DND-41 (cell line): ENCODE measurements around the gene SYCP2.

Source experiments
- ATAC-seq: fragments of 200-7000 bp; cut with Tn5 transposase; 3 replicates; pipeline ENCODE4 v1.9.1; 2021; ENCODE audit warnings: low read depth; ENCODE audit not compliant: insufficient read depth
- DNase-seq: peaks from one replicate; pipeline ENCODE4 v3.0.0-alpha.2; 2020
- H2AFZ ChIP-seq: 2 replicates; pipeline ENCODE4 v1.6.0; 2012; ENCODE audit warnings: low read depth, low read length
- H3K27ac ChIP-seq: 2 replicates; pipeline ENCODE4 v1.5.1; 2012; ENCODE audit warnings: low read length, inconsistent platforms
- H3K27me3 ChIP-seq: fragments of 200-600 bp; sonication (generic); 2 replicates; pipeline ENCODE4 v1.6.0; 2012; ENCODE audit warnings: low read length, mild to moderate bottlenecking, inconsistent platforms; ENCODE audit not compliant: insufficient read depth, poor library complexity
- H3K36me3 ChIP-seq: 2 replicates; pipeline ENCODE4 v1.5.1; 2012; ENCODE audit warnings: low read length, inconsistent platforms; ENCODE audit not compliant: insufficient read depth
- H3K4me1 ChIP-seq: 2 replicates; pipeline ENCODE4 v1.5.1; 2012; ENCODE audit warnings: mild to moderate bottlenecking, low read length; ENCODE audit not compliant: insufficient read depth
- H3K4me2 ChIP-seq: 2 replicates; pipeline ENCODE4 v1.6.0; 2012; ENCODE audit warnings: mild to moderate bottlenecking, moderate library complexity, low read length, inconsistent platforms; ENCODE audit not compliant: insufficient read depth
- H3K4me3 ChIP-seq, 2 experiments: fragments of 200-600 bp in 1 of 2; shearing (Covaris generic) in 1 of 2; 2 replicates each; pipeline ENCODE4 v1.5.1; 2012 to 2016; ENCODE audit warnings: inconsistent platforms in 2 of 2, low read length in 2 of 2, mild to moderate bottlenecking in 2 of 2, low read depth in 1 of 2, moderate library complexity in 1 of 2
- H3K79me2 ChIP-seq: 2 replicates; pipeline ENCODE4 v1.6.0; 2012; ENCODE audit warnings: low read length, inconsistent platforms; ENCODE audit not compliant: insufficient read depth
- H3K9ac ChIP-seq: 2 replicates; pipeline ENCODE4 v1.6.0; 2012; ENCODE audit warnings: low read depth, mild to moderate bottlenecking, inconsistent platforms, low read length, moderate library complexity
- H3K9me3 ChIP-seq: 2 replicates; pipeline ENCODE4 v1.5.1; 2012; ENCODE audit warnings: low read length, moderate library complexity, mild to moderate bottlenecking, inconsistent platforms; ENCODE audit not compliant: insufficient read depth, severe bottlenecking
- H4K20me1 ChIP-seq: 2 replicates; pipeline ENCODE4 v1.6.0; 2012; ENCODE audit warnings: low read length; ENCODE audit not compliant: insufficient read depth
- CTCF ChIP-seq: IDR thresholded peaks from 2 replicates; pipeline ENCODE4 v1.5.1; 2012; ENCODE audit warnings: borderline replicate concordance, low read length, moderate library complexity, mild to moderate bottlenecking; ENCODE audit not compliant: poor library complexity, severe bottlenecking; ENCODE audit errors: extremely low read depth
- EZH2 ChIP-seq: IDR thresholded peaks from 3 replicates; pipeline ENCODE4 v1.6.1; 2012; ENCODE audit warnings: borderline replicate concordance, low read depth, mild to moderate bottlenecking, moderate library complexity, low read length, inconsistent platforms; ENCODE audit not compliant: severe bottlenecking

SYCP2 gene

GRCh38 chr20:59936409-59936808 lies 3.0 kb upstream of the SYCP2 start:
- TF ChIP-seq CTCF (no peak), EZH2 (no peak)
- H3K4me1 ChIP-seq: peaks cover 16% of the 10 kb centered on the region
- H3K9me3 ChIP-seq: no peaks in the 10 kb centered on the region
- H3K4me2 ChIP-seq: no peak overlapping the region
- no peak overlapping the region for H3K4me3 ChIP-seq
- H3K9ac ChIP-seq: no peak overlapping the region
- H4K20me1 ChIP-seq: no peaks in the 10 kb centered on the region
- H3K36me3 ChIP-seq: no peaks in the 10 kb centered on the region
- peaks cover 14% of the 10 kb centered on the region for H3K79me2 ChIP-seq
- H3K27ac ChIP-seq: no peak overlapping the region
- DNase-seq (no peak), ATAC-seq (no peak)
- no peak overlapping the region for H2AFZ ChIP-seq
- no peaks in the 10 kb centered on the region for H3K27me3 ChIP-seq

GRCh38 chr20:59935457-59936185 lies 2.2 kb upstream of the SYCP2 start:
- ATAC-seq (no peak), DNase-seq (no peak)
- peaks cover 11% of the 10 kb centered on the region for H3K4me1 ChIP-seq
- TF ChIP-seq CTCF: no peak
- no peak for TF ChIP-seq EZH2
- no peak overlapping the region for H3K4me2 ChIP-seq
- H3K27me3 ChIP-seq: no peaks in the 10 kb centered on the region
- no peak overlapping the region for H2AFZ ChIP-seq
- no peak overlapping the region for H3K27ac ChIP-seq
- no peaks in the 10 kb centered on the region for H3K36me3 ChIP-seq
- H3K9ac ChIP-seq: no peak overlapping the region
- no peaks in the 10 kb centered on the region for H4K20me1 ChIP-seq
- H3K79me2 ChIP-seq: peaks cover 6% of the 10 kb centered on the region
- no peaks in the 10 kb centered on the region for H3K9me3 ChIP-seq
- H3K4me3 ChIP-seq: no peak overlapping the region

GRCh38 chr20:59933849-59934585 lies 580 bp upstream of the SYCP2 start:
- no peak overlapping the region for H3K4me2 ChIP-seq
- no peaks in the 10 kb centered on the region for H4K20me1 ChIP-seq
- no peak overlapping the region for H3K4me3 ChIP-seq
- TF ChIP-seq CTCF (no peak), EZH2 (no peak)
- no peak overlapping the region for H3K9ac ChIP-seq
- H3K36me3 ChIP-seq: no peaks in the 10 kb centered on the region
- H3K9me3 ChIP-seq: no peaks in the 10 kb centered on the region
- ATAC-seq: no peak
- H3K27me3 ChIP-seq: peaks cover 8% of the 10 kb centered on the region
- no peak overlapping the region for H3K27ac ChIP-seq
- H3K4me1 ChIP-seq: peaks cover 2% of the 10 kb centered on the region
- H2AFZ ChIP-seq: no peak overlapping the region
- H3K79me2 ChIP-seq: no peaks in the 10 kb centered on the region
- no peak for DNase-seq
